Keratinocyte (primary cell): ENCODE data around the gene TGM4. TPM values are rescaled to one million over a fixed set of nuclear protein-coding genes. Genes with fewer than 3 reads are reported as not detected.

Experiments
- DNase-seq: peaks from one replicate; pipeline ENCODE4 v3.0.0-alpha.2; 2011; ENCODE audit warnings: low read depth, missing footprints, low spot score
- FAIRE-seq: peaks from 2 replicates; lab custom pipeline; 2011; peaks lifted over from hg19 to GRCh38; lab: Jason Lieb, UNC
- H2AFZ ChIP-seq: 2 replicates; pipeline ENCODE4 v1.6.0; 2012; ENCODE audit warnings: low read length, control low read depth, inconsistent platforms; ENCODE audit not compliant: control insufficient read depth
- H3K27ac ChIP-seq: 2 replicates; pipeline ENCODE4 v1.5.1; 2011; ENCODE audit warnings: low read length; ENCODE audit not compliant: control insufficient read depth, insufficient read depth
- H3K27me3 ChIP-seq: 3 replicates; pipeline ENCODE4 v1.6.0; 2011; ENCODE audit warnings: low read length; ENCODE audit not compliant: control insufficient read depth, insufficient read depth; ENCODE audit errors: extremely low read depth
- H3K36me3 ChIP-seq, 2 experiments: 2 replicates in 1 of 2; 3 replicates in 1 of 2; pipeline ENCODE4 v1.5.1; 2011; ENCODE audit warnings: low read length in 2 of 2, mild to moderate bottlenecking in 1 of 2; ENCODE audit not compliant: control insufficient read depth in 2 of 2, insufficient read depth in 2 of 2; ENCODE audit errors: extremely low read depth in 1 of 2
- H3K4me1 ChIP-seq: 3 replicates; pipeline ENCODE4 v1.5.1; 2011; ENCODE audit warnings: low read length; ENCODE audit not compliant: control insufficient read depth, insufficient read depth; ENCODE audit errors: extremely low read depth
- H3K4me2 ChIP-seq: 3 replicates; pipeline ENCODE4 v1.6.0; 2011; ENCODE audit warnings: low read depth, low read length; ENCODE audit not compliant: control insufficient read depth, insufficient read depth; ENCODE audit errors: extremely low read depth
- H3K4me3 ChIP-seq, 3 experiments: fragments of 200-600 bp in 1 of 3; sonication (generic) in 1 of 3; 2 replicates in 2 of 3; 3 replicates in 1 of 3; pipeline ENCODE4 v1.5.1; 2011 to 2016; ENCODE audit warnings: low read length in 3 of 3, mild to moderate bottlenecking in 3 of 3, control low read depth in 2 of 3, inconsistent platforms in 1 of 3, low read depth in 1 of 3, mixed read lengths in 1 of 3, mixed run types in 1 of 3, moderate library complexity in 1 of 3; ENCODE audit not compliant: control insufficient read depth in 2 of 3, insufficient read depth in 2 of 3; ENCODE audit errors: extremely low read depth in 1 of 3
- H3K79me2 ChIP-seq: 2 replicates; pipeline ENCODE4 v1.6.0; 2012; ENCODE audit warnings: low read length; ENCODE audit not compliant: control insufficient read depth, insufficient read depth
- H3K9ac ChIP-seq: 3 replicates; pipeline ENCODE4 v1.6.0; 2011; ENCODE audit warnings: low read length; ENCODE audit not compliant: control insufficient read depth, insufficient read depth; ENCODE audit errors: extremely low read depth
- H3K9me1 ChIP-seq: 3 replicates; pipeline ENCODE4 v1.6.0; 2011; ENCODE audit warnings: low read length; ENCODE audit not compliant: control insufficient read depth, insufficient read depth; ENCODE audit errors: extremely low read depth
- H3K9me3 ChIP-seq: 2 replicates; pipeline ENCODE4 v1.5.1; 2012; ENCODE audit warnings: low read depth, low read length; ENCODE audit not compliant: control insufficient read depth
- H4K20me1 ChIP-seq: 3 replicates; pipeline ENCODE4 v1.6.0; 2011; ENCODE audit warnings: low read length; ENCODE audit not compliant: control insufficient read depth, insufficient read depth; ENCODE audit errors: extremely low read depth
- EZH2 ChIP-seq: IDR thresholded peaks from one replicate; pipeline ENCODE4 v1.6.1; 2012; ENCODE audit warnings: inconsistent platforms, mild to moderate bottlenecking, low read length, moderate library complexity
- dilution Hi-C: fragments of 300-500 bp; cut with MboI; formaldehyde crosslinking; loops from one replicate; pipeline ENCODE4 v1.7.0; 2020; ENCODE audit warnings: low sequenced_read_pairs; ENCODE audit not compliant: extremely low pct_ligation_motif_present
- polyA plus RNA-seq, 5 experiments: library from polyadenylated mRNA; depleted of rRNA in 3 of 5; stranded (reverse) in 3 of 5; stranded (forward) in 1 of 5; unstranded in 1 of 5; fragments of >200 nt; gene quantifications; 1 replicate in 1 of 5; 2 replicates in 3 of 5; 3 replicates in 1 of 5; pipeline versions ENCODE4 v1.2.1 to v1.2.3, GENCODE V29; 2011 to 2012; ENCODE audit warnings: missing spikeins in 2 of 5, low read depth in 1 of 5, low replicate concordance in 1 of 5
- TF ChIP-seq, protein P1 (sequence below), 3 experiments: IDR thresholded peaks in 1 of 3; conservative IDR thresholded peaks in 1 of 3; optimal IDR thresholded peaks in 1 of 3; 2 replicates in 2 of 3; 3 replicates in 1 of 3; pipeline versions ENCODE3 to v1.5.1; 2011; ENCODE audit warnings: low read length in 3 of 3, mild to moderate bottlenecking in 3 of 3, moderate library complexity in 2 of 3, control low read depth in 1 of 3, inconsistent platforms in 1 of 3; ENCODE audit not compliant: insufficient read depth in 2 of 3; ENCODE audit errors: extremely low read depth in 1 of 3

Gene TGM4
- polyA plus RNA-seq, 1 donor (not counting 4 experiments of a cell fraction or from before 2014, with no cell fraction given), result 1.3 TPM

DNA sequence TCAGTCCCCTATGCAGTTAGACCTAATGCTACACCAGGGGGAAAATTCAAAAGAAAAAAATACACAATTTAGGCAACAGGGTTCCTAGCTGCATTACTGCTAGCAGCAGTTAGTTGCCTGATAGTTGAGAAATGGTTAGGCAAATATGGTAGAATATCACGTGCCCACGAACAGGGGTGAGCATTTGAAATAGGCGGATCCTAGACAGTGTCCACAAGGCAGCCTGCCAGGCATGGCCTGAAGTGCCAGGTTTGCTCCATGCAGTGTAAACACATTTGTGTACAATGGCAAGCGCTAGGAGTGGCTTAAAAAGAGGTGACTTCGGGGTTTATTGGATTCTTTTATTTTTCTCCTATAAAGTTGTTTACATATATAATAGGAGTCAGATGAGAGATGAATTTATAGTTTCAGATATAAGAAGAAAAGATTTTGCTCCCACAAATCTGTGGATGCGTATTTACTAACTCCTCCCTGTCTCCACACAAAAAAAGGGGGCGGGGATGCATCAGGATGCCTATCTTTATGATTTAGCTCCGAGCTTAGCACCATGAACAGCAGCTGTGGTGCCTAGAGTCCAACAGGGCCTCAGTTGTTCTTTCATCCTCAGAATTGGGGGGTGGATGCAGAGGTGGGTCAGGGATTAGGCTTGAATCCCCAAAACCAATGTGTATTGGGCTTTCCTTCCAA, 3.9 kb upstream of the TGM4 start:
- Histone ChIP-seq H3K27ac (no peak overlapping the region), H3K27me3 (no peaks in the 10 kb centered on the region), H3K4me3 (no peak overlapping the region), H3K79me2 (no peaks in the 10 kb centered on the region), H4K20me1 (no peaks in the 10 kb centered on the region), H3K9me1 (no peaks in the 10 kb centered on the region), H3K4me1 (no peaks in the 10 kb centered on the region), H3K9ac (no peak overlapping the region), H3K9me3 (no peaks in the 10 kb centered on the region), H2AFZ (no peak overlapping the region), H3K36me3 (peaks cover 2 to 7% of the 10 kb centered on the region in 2 experiments), H3K4me2 (no peak overlapping the region)
- dilution Hi-C loops, result no loop called here
- FAIRE-seq (no peak), DNase-seq (no peak)
- TF ChIP-seq EZH2, result no peak
- TF ChIP-seq, protein P1, sequence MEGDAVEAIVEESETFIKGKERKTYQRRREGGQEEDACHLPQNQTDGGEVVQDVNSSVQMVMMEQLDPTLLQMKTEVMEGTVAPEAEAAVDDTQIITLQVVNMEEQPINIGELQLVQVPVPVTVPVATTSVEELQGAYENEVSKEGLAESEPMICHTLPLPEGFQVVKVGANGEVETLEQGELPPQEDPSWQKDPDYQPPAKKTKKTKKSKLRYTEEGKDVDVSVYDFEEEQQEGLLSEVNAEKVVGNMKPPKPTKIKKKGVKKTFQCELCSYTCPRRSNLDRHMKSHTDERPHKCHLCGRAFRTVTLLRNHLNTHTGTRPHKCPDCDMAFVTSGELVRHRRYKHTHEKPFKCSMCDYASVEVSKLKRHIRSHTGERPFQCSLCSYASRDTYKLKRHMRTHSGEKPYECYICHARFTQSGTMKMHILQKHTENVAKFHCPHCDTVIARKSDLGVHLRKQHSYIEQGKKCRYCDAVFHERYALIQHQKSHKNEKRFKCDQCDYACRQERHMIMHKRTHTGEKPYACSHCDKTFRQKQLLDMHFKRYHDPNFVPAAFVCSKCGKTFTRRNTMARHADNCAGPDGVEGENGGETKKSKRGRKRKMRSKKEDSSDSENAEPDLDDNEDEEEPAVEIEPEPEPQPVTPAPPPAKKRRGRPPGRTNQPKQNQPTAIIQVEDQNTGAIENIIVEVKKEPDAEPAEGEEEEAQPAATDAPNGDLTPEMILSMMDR (optimal IDR thresholded peaks at IDR 0.05 in 1 of 3, IDR thresholded peaks at IDR 0.05 in 1 of 3, conservative IDR thresholded peaks at IDR 0.05 in 1 of 3; ENCODE audit: extremely low read depth in 1 of 3, insufficient read depth in 2 of 3, low read length in 3 of 3), result no peak

DNA sequence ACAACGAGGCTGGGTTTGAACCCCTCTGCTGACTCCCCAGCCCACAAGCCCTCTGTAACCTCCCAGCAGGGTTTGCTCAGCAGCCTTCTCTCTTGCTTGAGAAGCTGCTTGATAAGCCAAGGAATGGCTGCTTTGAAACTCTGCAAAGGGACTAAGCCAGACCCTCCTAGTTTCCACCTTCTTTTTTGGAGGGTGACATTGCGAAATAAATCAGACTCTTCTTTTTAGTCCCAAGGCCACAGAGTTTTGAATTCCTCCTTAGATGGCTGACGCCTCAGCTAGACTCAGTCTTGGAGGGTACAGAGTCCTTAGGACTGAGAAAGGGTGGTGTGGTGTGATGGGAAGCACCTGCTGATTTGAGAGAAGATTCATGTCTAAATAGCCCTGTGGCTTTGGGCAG, 1.2 kb downstream of the TGM4 start:
- TF ChIP-seq, protein P1 (optimal IDR thresholded peaks at IDR 0.05 in 1 of 3, IDR thresholded peaks at IDR 0.05 in 1 of 3, conservative IDR thresholded peaks at IDR 0.05 in 1 of 3; ENCODE audit: extremely low read depth in 1 of 3, insufficient read depth in 2 of 3, low read length in 3 of 3), result no peak
- TF ChIP-seq EZH2, result no peak
- H3K9ac ChIP-seq, result no peak overlapping the region
- no peak for FAIRE-seq
- no peaks in the 10 kb centered on the region for H3K4me1 ChIP-seq
- H3K9me3 ChIP-seq, result no peaks in the 10 kb centered on the region
- no peak overlapping the region for H3K4me3 ChIP-seq
- H3K79me2 ChIP-seq, result no peaks in the 10 kb centered on the region
- H3K27ac ChIP-seq, result no peak overlapping the region
- H3K36me3 ChIP-seq, result no peaks in the 10 kb centered on the region
- dilution Hi-C loops, result no loop called here
- no peak for DNase-seq
- no peaks in the 10 kb centered on the region for H4K20me1 ChIP-seq
- no peak overlapping the region for H2AFZ ChIP-seq
- H3K4me2 ChIP-seq, result no peak overlapping the region
- H3K9me1 ChIP-seq, result no peaks in the 10 kb centered on the region
- H3K27me3 ChIP-seq, result no peaks in the 10 kb centered on the region
